Stimulated activated CD8-positive, alpha-beta memory T cell treated with anti-CD3 and anti-CD28 coated beads, Interleukin-7, amount 100 ng/mL, for 48 hours (primary cell): Measurements from ENCODE around the gene PRR32.
"Not testable (repeated sequence)": the region's sequence is repeated elsewhere in the genome, so short reads cannot be mapped to it uniquely, and the experiment has no call there.

Source experiments
- DNase-seq, 2 donors: peaks; one replicate each; pipeline ENCODE4 v3.0.0-alpha.2; 2020; ENCODE audit warnings: low read depth in 1 of 2; ENCODE audit errors: extremely low read depth in 1 of 2

PRR32 gene, protein sequence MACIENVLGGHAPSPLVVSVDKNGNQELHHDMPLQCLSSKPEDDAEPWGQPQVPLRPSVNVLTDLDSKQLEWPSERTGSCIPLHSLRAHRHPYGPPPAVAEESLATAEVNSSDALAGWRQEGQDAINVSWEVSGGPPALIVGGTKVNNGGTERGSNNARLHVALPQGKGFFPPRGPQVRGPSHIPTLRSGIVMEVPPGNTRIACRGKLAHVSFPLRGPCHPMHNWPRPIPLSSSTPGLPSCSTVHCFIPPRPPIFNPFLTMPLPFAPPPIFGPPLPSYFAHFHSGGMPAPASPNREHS

GRCh38 chrX:126819429-126819828 is at the start of gene PRR32:
PRR32 (plus strand) TSS chrX:126819729; CDS start chrX:126819844, 115 bp downstream.
- no peak for DNase-seq

DNA sequence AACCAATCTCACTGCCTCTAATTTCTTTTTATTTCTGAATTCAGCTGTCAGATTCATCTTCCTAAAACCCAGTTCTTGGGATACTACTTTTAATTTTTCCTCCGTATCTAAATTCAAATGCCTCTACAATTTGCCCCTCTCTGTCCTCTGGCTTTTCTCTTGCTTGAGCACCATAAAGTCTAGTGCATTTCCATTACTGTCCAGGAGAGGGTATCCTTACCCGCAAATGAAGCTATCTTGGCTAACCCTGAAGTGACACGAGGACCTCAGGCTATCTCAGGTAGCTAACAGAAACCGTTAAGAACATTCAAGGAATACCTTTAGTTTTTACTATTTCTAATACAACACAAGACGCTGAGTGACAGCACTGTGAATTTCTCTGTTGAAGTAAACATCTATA is 49.4 kb upstream of the PRR32 start:
- DNase-seq: no peak

DNA sequence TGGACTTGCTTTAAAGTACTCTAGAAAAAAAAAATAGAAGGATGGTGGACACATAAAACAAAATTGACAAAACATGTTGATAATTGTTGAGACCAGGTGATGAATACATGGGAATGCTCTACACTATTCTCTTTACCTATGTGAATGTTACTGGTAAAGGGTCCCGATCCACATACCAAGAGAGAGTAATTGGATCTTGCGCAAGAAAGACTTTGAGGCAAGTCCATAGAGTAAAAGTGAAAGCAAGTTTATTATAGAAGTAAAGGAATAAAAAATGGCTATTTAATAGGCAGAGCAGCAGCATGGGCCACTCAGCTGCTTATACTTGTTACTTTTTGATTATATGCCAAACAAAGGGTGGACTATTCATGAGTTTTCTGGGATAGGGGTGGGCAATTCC is 34.0 kb upstream of the PRR32 start:
- no peak for DNase-seq

DNA sequence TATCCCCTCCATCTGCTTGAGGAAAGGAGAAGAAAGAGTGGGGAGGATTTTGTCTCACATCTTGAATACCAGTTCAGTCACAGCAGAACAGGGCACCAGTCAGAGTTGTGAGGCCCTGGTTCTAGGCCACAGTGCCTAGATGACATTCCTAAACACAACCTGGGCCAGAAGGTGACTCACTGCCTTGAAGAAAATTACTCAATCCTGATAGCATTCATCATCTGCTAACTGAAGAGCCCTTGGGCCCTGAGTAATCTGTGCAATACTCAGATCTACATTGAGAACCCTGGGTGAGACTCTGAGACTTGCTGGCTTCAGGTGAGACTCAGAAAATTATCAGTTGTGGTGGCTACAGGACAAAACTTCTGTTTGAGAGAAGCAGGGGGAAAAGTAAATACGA is 20.5 kb upstream of the PRR32 start:
- no peak for DNase-seq

DNA sequence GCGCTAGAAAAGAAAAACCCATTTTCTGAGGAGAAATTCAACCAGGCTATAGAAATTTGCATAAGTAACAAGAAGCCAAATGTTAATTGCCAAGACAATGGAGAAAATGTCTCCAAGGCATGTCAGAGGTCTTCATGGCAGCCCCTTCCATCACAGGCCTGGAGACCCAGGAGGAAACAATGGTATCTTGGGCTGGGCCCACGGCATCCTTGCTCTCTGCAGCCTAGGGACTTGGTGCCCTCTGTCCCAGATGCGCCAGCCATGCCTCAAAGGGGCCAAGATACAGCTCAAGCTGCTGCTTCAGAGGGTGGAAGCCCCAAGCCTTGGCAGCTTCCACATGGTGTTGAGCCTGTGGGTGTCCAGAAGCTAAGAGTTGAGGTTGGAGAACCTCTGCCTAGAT is 12.7 kb upstream of the PRR32 start:
- not testable (repeated sequence) for DNase-seq

DNA sequence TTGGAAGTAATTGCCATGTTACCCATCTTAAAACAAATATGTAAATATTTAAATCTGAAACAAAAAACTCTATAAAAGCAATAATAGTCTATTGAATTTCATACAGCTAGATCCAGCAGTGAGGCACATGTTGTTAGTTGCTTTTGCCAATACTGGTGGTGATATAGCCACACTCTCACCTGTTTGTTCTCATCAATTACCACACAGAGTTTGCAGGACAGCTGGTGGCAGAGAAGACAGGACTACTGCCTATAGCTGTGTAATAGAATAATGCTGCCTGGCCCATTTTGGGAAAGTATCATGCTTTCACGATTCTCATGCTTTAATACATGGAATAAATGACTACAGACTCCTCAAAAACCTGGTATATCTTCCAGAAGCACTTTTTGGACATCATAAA is 3.7 kb upstream of the PRR32 start:
- no peak for DNase-seq

- DNase-seq: no peak
Measured at GRCh38 chrX:126820700-126821420, 1.3 kb downstream of the PRR32 start.

- no peak for DNase-seq
Measured at GRCh38 chrX:126824338-126825007, 4.9 kb downstream of the PRR32 start.

DNA sequence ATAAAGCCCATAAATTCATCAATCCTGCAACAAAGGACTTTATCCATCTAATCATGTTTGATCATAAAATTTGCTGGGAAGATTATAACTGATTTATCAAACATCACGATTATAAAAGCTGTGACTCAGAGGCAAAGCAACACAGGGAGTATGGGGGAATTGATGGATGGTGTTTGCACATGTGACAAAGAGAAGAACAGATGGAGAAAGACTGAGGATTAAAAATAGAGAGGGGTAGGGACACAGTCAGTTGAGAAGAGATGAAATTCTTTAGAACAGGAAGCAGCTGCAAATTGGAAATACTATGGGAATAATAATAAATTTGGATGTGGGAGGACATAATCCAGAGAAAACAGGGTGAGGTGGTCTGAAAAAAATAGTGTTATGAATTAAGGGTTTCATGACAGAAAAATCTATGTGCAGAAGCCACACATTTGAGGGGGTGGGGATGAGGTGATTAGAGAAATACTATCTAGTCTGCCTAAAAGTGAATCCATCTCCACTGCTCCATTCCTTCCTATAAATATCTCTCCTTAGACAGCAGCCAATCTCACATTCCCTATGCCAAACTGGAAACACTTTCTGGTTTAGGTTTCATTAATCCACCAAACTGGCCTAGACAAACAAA is 6.2 kb downstream of the PRR32 start:
- DNase-seq: no peak

- DNase-seq: no peak
Measured at GRCh38 chrX:126836186-126836585, 16.7 kb downstream of the PRR32 start.

GRCh38 chrX:126847143-126847542 is 27.6 kb downstream of the PRR32 start:
- no peak for DNase-seq

GRCh38 chrX:126855839-126856524 is 36.5 kb downstream of the PRR32 start:
- DNase-seq: no peak
